Activated CD8-positive, alpha-beta T cell treated with anti-CD3 and anti-CD28 coated beads, Interleukin-2, amount 10 ng/mL, durations not matched to agents 7 days and 5 days (primary cell): ENCODE measurements around the gene PSENEN. TPM values are rescaled to one million over a fixed set of nuclear protein-coding genes. Genes with fewer than 3 reads are reported as not detected.

Experiments used
- ATAC-seq: fragments of 150-1000 bp; cut with Tn5 transposase; one replicate; pipeline ENCODE4 v1.10.0; 2021; ENCODE audit warnings: moderate library complexity
- CTCF ChIA-PET: fragments of 350-600 bp; sonication (Branson Sonifier 250); formaldehyde crosslinking; loops from one replicate; lab custom pipeline; 2021; ENCODE audit warnings: antibody characterized with exemption; lab: Charles Lee
- POLR2A ChIA-PET: fragments of 350-600 bp; sonication (Branson Sonifier 250); formaldehyde crosslinking; loops from one replicate; lab custom pipeline; 2021; ENCODE audit warnings: antibody characterized with exemption; lab: Charles Lee
- DNase-seq: peaks from one replicate; pipeline ENCODE4 v3.0.0-alpha.2; 2020
- H3K27ac Mint-ChIP-seq: one replicate; pipeline ENCODE4 v1.8.0; 2021; ENCODE audit warnings: mild to moderate bottlenecking, mixed read lengths
- H3K27me3 Mint-ChIP-seq: one replicate; pipeline ENCODE4 v1.8.0; 2021; ENCODE audit warnings: low read depth, mixed read lengths
- H3K36me3 Mint-ChIP-seq: one replicate; pipeline ENCODE4 v1.8.0; 2021; ENCODE audit warnings: low read depth, mixed read lengths
- H3K4me1 Mint-ChIP-seq: one replicate; pipeline ENCODE4 v1.8.0; 2021; ENCODE audit warnings: low read depth, mixed read lengths
- H3K4me3 Mint-ChIP-seq: one replicate; pipeline ENCODE4 v1.8.0; 2021; ENCODE audit warnings: mild to moderate bottlenecking, mixed read lengths
- H3K9me3 Mint-ChIP-seq: one replicate; pipeline ENCODE4 v1.8.0; 2022; ENCODE audit warnings: mixed read lengths; ENCODE audit not compliant: insufficient read depth
- total RNA-seq, 2 experiments: library from RNA; stranded (reverse); gene quantifications; one replicate each; pipeline ENCODE4 v1.2.3, GENCODE V29; 2021

Gene PSENEN
- total RNA-seq, 2 experiments from 2014 or later, result 44.1 to 48.2 TPM

DNA sequence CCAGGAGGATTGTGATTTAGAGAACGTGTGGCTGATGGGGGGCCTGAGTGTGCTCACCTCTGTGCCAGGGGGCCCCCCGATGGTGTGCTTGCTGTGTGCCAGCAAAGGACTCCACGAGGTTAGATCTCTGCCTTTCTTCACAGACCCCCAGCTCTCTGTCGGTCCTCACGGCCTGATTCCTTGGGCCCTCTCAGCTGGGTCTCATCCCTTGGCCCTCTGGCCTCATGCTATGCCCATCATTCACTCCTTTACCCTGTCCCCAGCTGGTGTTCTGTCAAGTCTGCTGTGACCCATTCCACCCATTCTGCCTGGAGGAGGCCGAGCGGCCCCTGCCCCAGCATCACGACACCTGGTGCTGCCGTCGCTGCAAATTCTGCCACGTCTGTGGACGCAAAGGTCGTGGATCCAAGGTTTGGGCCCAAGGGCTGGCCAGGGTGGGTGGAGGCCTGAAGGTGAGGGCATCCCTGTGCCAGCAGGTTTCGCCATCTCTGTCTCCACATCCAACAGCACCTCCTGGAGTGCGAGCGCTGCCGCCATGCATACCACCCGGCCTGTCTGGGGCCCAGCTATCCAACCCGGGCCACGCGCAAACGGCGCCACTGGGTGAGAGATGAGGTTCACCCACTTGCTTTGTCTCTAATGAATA lies 20.1 kb upstream of the PSENEN start:
- no peaks in the 10 kb centered on the region for H3K9me3 Mint-ChIP-seq
- DNase-seq (no peak), ATAC-seq (no peak)
- ChIA-PET POLR2A (interaction anchor here (0.6 to 1.2 kb wide), 2 partner anchors 12 to 334 kb away, joined by 3 to 4 read pairs; no protein-coding TSS in a partner anchor), CTCF (no interaction called here)
- H3K27ac Mint-ChIP-seq, result no peak overlapping the region
- H3K36me3 Mint-ChIP-seq, result peaks cover 80% of the 10 kb centered on the region
- peaks cover 4% of the 10 kb centered on the region for H3K4me1 Mint-ChIP-seq
- H3K27me3 Mint-ChIP-seq, result no peaks in the 10 kb centered on the region
- no peak overlapping the region for H3K4me3 Mint-ChIP-seq

DNA sequence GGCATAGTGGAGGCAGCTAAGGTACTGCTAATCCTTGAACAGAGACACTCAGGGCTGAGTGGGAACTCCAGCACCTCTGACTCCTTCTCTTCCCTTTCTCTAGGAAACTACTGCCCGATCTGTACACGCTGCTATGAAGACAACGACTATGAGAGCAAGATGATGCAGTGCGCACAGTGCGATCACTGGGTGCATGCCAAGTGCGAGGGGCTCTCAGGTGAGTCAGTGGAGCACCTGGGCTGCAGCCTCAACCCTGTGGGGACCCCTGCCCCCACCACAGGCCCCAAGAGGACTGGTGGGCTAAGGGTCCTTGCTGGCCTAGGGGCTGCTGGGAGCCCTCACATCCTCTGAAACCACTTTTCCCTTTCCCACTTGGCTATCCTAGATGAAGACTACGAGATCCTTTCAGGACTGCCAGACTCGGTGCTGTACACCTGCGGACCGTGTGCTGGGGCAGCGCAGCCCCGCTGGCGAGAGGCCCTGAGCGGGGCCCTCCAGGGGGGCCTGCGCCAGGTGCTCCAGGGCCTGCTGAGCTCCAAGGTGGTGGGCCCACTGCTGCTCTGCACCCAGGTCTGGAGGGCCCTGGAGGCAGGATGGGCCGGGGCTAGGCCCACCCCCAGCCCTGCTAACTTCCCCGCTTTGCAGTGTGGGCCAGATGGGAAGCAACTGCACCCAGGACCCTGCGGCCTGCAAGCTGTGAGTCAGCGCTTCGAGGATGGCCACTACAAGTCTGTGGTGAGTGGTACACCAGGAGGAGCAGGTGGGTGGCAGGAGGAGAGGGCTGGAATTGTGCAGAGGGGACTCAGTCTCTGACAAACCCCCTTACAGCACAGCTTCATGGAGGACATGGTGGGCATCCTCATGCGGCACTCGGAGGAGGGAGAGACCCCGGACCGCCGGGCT lies 18.1 kb upstream of the PSENEN start:
- ChIA-PET CTCF (interaction anchor here (1.1 to 1.6 kb wide), 2 partner anchors 8 to 13 kb away, joined by 3 to 4 read pairs; no protein-coding TSS in a partner anchor), POLR2A (interaction anchor here (1.0 to 1.8 kb wide), 5 partner anchors 8 to 17 kb away, joined by 3 to 7 read pairs (median 5); no protein-coding TSS in a partner anchor)
- DNase-seq, result no peak
- no peak for ATAC-seq
- Mint-ChIP-seq H3K27me3 (no peaks in the 10 kb centered on the region), H3K36me3 (peaks cover 78% of the 10 kb centered on the region), H3K9me3 (no peaks in the 10 kb centered on the region), H3K27ac (peak overlapping the region; percentile 47), H3K4me3 (no peak overlapping the region), H3K4me1 (no peaks in the 10 kb centered on the region)

DNA sequence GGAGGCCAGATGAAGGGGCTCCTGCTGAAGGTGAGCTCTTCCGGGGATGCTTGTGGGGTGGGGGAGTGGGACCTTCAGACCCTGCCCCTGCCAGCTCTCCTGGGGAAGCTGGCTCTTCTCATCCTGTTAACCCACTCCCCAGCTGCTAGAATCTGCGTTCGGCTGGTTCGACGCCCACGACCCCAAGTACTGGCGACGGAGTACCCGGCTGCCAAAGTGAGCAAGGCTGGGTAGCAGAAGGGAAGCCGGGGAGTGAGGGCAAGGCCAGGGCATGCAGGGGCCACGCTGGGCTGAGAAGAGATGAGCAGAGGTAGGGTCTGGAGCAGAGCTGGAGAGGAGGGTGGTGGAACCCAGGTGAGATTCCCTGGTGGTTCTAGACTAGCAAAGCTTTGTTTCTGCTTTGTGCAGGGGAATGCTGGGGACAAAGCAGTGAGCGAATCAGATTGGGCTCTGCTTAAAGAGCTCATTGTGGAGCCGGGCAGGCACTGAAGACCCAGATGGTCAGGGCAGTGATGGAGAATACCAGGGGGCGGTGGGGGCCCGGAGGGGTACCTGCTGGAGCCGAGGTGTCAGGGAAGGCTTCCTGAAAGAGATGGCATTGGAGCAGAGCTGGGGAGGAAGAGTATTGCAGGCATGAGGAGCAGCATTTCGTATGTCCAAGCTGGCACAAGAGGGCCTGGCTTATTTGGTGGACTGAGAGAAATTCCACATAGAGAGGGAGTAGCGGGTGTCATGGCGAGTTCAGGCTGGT lies 17.3 kb upstream of the PSENEN start:
- Mint-ChIP-seq H3K4me3 (no peak overlapping the region), H3K4me1 (no peaks in the 10 kb centered on the region), H3K27me3 (no peaks in the 10 kb centered on the region), H3K36me3 (peaks cover 70% of the 10 kb centered on the region), H3K27ac (no peak overlapping the region), H3K9me3 (no peaks in the 10 kb centered on the region)
- ChIA-PET CTCF (interaction anchor here (1.1 to 1.6 kb wide), 2 partner anchors 9 to 12 kb away, joined by 3 to 4 read pairs; no protein-coding TSS in a partner anchor), POLR2A (interaction anchor here (1.3 to 1.8 kb wide), 3 partner anchors 9 to 16 kb away, joined by 4 to 5 read pairs (median 5); no protein-coding TSS in a partner anchor)
- DNase-seq (no peak), ATAC-seq (no peak)

DNA sequence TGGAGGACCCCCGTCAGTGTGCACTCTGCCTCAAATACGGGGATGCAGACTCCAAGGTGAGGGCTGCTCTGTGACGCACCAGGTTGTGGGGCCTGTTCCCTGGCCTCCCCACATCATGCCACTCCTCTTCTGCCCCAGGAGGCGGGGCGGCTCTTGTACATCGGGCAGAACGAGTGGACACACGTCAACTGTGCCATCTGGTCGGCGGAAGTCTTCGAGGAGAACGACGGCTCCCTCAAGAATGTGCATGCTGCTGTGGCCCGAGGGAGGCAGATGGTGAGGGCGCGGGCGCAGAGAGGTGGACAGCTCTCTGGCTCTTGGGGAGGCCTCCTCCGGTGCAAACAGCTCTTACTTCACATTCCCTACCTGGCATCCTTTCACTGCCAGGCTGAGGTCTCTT lies 16.4 kb upstream of the PSENEN start:
- ATAC-seq (no peak), DNase-seq (no peak)
- Mint-ChIP-seq H3K9me3 (no peaks in the 10 kb centered on the region), H3K27me3 (no peaks in the 10 kb centered on the region), H3K4me1 (no peaks in the 10 kb centered on the region), H3K4me3 (no peak overlapping the region), H3K27ac (no peak overlapping the region), H3K36me3 (peaks cover 67% of the 10 kb centered on the region)
- ChIA-PET CTCF (interaction anchor here (1.2 to 1.6 kb wide), 2 partner anchors 11 to 15 kb away, joined by 3 to 4 read pairs; no protein-coding TSS in a partner anchor), POLR2A (interaction anchor here (1.3 to 1.8 kb wide), 2 partner anchors 10 to 11 kb away, joined by 4 to 5 read pairs; no protein-coding TSS in a partner anchor)

DNA sequence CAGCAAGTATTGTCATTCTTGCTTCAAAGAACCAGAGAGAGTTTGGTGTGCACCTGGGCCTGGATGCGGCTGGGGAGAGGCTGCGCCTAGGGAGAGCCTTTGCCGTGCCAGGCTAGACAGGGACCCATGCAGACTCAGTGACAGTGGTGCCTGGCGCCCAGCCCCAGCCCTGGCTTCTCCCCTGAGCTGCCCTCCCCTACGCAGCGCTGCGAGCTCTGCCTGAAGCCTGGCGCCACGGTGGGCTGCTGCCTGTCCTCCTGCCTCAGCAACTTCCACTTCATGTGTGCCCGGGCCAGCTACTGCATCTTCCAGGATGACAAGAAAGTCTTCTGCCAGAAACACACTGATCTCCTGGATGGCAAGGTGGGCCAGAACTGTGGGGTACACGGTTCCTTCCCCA lies 15.7 kb upstream of the PSENEN start:
- DNase-seq (no peak), ATAC-seq (no peak)
- POLR2A ChIA-PET, result interaction anchor here (1.3 kb wide), 1 partner anchor 12 kb away, joined by 3 read pairs; the partner anchor contains the start of gene KMT2B
- H3K4me3 Mint-ChIP-seq, result no peak overlapping the region
- no peaks in the 10 kb centered on the region for H3K9me3 Mint-ChIP-seq
- no peak overlapping the region for H3K27ac Mint-ChIP-seq
- no peaks in the 10 kb centered on the region for H3K27me3 Mint-ChIP-seq
- no peaks in the 10 kb centered on the region for H3K4me1 Mint-ChIP-seq
- H3K36me3 Mint-ChIP-seq, result peaks cover 67% of the 10 kb centered on the region
- CTCF ChIA-PET, result interaction anchor here (1.2 kb wide), 1 partner anchor 15 kb away, joined by 3 read pairs; no protein-coding TSS in a partner anchor

DNA sequence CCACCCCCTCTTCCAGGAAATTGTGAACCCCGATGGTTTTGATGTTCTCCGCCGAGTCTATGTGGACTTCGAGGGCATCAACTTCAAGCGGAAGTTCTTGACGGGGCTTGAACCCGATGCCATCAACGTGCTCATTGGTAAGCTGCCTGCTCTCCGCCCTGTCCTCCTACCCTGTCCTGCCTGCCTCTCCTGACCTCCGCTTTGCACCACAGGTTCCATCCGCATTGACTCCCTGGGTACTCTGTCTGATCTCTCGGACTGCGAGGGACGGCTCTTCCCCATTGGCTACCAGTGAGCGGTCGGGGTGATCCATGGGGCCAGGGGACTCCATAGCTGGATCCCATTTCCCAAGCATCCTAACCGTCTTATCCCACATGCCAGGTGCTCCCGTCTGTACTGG lies 15.1 kb upstream of the PSENEN start:
- ChIA-PET CTCF (interaction anchor here (0.6 to 0.8 kb wide), 2 partner anchors 12 to 29 kb away, joined by 3 read pairs; partner anchors contain the start of gene IGFLR1), POLR2A (interaction anchor here (1.3 kb wide), 1 partner anchor 12 kb away, joined by 3 read pairs; the partner anchor contains the start of gene KMT2B)
- no peak overlapping the region for H3K27ac Mint-ChIP-seq
- peaks cover 66% of the 10 kb centered on the region for H3K36me3 Mint-ChIP-seq
- H3K9me3 Mint-ChIP-seq, result no peaks in the 10 kb centered on the region
- ATAC-seq, result no peak
- H3K4me3 Mint-ChIP-seq, result no peak overlapping the region
- H3K4me1 Mint-ChIP-seq, result no peaks in the 10 kb centered on the region
- DNase-seq, result no peak
- no peaks in the 10 kb centered on the region for H3K27me3 Mint-ChIP-seq

DNA sequence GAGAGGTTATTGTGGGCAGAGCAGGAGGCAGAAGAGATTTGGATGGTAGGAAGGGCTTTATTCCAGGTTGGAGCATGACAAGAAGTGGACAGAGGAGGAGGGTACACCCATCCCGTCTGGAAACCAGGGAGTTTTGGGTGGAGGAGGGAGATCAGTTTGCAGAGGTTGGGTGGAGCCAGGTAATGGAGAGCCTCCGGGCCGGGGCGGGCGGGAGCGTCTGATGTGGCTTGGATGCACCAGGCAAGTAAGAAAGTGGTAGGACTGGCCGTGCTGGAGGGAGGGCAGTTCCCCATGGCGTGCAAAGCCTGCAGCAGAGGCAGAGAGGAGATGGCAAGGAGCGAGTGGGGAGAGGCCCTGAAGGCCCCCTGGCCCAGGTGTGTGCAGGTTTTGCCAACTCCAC lies 14.1 kb upstream of the PSENEN start:
- POLR2A ChIA-PET, result interaction anchor here (1.3 to 1.5 kb wide), 2 partner anchors 13 to 14 kb away, joined by 3 to 7 read pairs; partner anchors contain the start of genes KMT2B, PSENEN and U2AF1L4
- H3K36me3 Mint-ChIP-seq, result peaks cover 63% of the 10 kb centered on the region
- peak overlapping the region; percentile 24 for H3K27ac Mint-ChIP-seq

DNA sequence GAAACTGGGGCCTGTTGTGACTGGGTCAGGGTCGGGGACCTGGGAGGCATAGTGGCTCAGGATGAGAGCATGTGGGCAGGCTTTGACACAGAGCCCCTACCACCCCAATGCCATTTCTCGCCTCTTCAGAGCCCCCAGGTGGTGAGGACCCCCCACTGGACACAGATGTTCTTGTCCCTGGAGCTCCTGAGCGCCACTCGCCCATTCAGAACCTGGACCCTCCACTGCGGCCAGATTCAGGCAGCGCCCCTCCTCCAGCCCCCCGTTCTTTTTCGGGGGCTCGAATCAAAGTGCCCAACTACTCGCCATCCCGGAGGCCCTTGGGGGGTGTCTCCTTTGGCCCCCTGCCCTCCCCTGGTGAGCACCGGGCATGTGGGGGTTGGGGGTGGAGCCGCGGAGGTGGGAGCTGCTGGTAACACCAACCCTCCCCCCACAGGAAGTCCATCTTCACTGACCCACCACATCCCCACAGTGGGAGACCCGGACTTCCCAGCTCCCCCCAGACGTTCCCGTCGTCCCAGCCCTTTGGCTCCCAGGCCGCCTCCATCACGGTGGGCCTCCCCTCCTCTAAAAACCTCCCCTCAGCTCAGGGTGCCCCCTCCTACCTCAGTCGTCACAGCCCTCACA lies 13.6 kb upstream of the PSENEN start:
- Mint-ChIP-seq H3K4me3 (no peak overlapping the region), H3K36me3 (peaks cover 63% of the 10 kb centered on the region), H3K4me1 (peaks cover 6% of the 10 kb centered on the region), H3K9me3 (no peaks in the 10 kb centered on the region), H3K27me3 (no peaks in the 10 kb centered on the region), H3K27ac (no peak overlapping the region)
- ChIA-PET POLR2A (interaction anchor here (0.6 to 1.5 kb wide), 2 partner anchors 13 to 41 kb away, joined by 3 to 7 read pairs; partner anchors contain the start of genes PSENEN and U2AF1L4), CTCF (no interaction called here)
- no peak for ATAC-seq
- no peak for DNase-seq

More for the DNA sequence above, 14.1 kb upstream of the PSENEN start:
- no peak overlapping the region for H3K4me3 Mint-ChIP-seq
- ATAC-seq, result no peak
- H3K9me3 Mint-ChIP-seq, result no peaks in the 10 kb centered on the region
- no peak for DNase-seq
- H3K27me3 Mint-ChIP-seq, result no peaks in the 10 kb centered on the region
- H3K4me1 Mint-ChIP-seq, result peaks cover under 1% of the 10 kb centered on the region
- CTCF ChIA-PET, result no interaction called here

DNA sequence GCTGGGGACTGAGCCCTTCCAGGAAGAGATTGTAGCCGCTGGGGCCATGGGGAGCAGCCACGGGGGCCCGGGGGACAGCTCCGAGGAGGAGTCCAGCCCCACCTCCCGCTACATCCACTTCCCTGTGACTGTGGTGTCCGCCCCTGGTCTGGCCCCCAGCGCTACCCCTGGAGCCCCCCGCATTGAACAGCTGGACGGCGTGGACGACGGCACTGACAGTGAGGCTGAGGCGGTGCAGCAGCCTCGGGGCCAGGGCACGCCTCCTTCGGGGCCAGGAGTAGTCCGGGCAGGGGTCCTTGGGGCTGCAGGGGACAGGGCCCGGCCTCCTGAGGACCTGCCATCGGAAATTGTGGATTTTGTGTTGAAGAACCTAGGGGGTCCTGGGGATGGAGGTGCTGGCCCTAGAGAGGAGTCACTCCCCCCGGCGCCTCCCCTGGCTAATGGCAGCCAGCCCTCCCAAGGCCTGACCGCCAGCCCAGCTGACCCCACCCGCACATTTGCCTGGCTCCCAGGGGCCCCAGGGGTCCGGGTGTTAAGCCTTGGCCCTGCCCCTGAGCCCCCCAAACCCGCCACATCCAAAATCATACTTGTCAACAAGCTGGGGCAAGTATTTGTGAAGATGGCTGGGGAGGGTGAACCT lies 12.8 kb upstream of the PSENEN start:
- Mint-ChIP-seq H3K9me3 (no peaks in the 10 kb centered on the region), H3K4me3 (no peak overlapping the region), H3K4me1 (peaks cover 13% of the 10 kb centered on the region), H3K36me3 (peaks cover 64% of the 10 kb centered on the region), H3K27me3 (no peaks in the 10 kb centered on the region), H3K27ac (no peak overlapping the region)
- POLR2A ChIA-PET, result interaction anchor here (0.6 to 1.5 kb wide), 2 partner anchors 12 to 40 kb away, joined by 3 to 7 read pairs; partner anchors contain the start of genes PSENEN and U2AF1L4
- DNase-seq (no peak), ATAC-seq (no peak)
- CTCF ChIA-PET, result no interaction called here
